ENCODE results near the gene SNAP29.

DNA sequence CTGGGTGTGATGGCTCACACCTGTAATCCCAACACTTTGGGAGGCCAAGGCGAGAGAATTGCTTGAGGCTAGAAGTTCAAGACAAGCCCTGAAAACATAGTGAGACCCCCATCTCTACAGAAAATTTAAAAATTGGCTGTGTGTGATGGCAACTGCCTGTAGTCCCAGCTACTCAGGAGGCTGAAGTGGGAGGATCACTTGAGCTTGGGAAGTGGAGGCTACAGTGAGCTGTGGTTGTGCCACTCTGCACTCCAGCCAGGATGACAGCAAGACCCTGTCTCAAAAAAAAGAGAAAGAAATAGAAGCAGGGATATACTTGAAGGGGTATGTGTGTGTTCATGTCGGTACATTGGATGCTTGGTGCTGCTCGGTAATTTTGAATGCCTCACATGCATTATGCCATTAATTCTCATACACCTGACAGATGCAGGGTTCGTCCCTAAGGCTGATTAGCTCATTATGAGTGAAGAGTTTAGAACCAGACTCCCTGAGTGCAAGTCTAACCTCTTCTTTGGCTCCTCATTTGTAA is 72.4 kb downstream of the SNAP29 start:
- TF ChIP-seq, protein P1, sequence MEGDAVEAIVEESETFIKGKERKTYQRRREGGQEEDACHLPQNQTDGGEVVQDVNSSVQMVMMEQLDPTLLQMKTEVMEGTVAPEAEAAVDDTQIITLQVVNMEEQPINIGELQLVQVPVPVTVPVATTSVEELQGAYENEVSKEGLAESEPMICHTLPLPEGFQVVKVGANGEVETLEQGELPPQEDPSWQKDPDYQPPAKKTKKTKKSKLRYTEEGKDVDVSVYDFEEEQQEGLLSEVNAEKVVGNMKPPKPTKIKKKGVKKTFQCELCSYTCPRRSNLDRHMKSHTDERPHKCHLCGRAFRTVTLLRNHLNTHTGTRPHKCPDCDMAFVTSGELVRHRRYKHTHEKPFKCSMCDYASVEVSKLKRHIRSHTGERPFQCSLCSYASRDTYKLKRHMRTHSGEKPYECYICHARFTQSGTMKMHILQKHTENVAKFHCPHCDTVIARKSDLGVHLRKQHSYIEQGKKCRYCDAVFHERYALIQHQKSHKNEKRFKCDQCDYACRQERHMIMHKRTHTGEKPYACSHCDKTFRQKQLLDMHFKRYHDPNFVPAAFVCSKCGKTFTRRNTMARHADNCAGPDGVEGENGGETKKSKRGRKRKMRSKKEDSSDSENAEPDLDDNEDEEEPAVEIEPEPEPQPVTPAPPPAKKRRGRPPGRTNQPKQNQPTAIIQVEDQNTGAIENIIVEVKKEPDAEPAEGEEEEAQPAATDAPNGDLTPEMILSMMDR (conservative IDR thresholded peaks at IDR 0.05; ENCODE audit: low read depth in 2 of 2): no peak
- TF ChIP-seq EZH2 (IDR thresholded peaks at IDR 0.05; ENCODE audit: low read depth, unreplicated experiment): no peak
- TF ChIP-seq POLR2AphosphoS5 (IDR thresholded peaks at IDR 0.05; ENCODE audit: low read depth): no peak
- TF ChIP-seq ZNF331 (CRISPR knock-in tag; IDR thresholded peaks at IDR 0.05; ENCODE audit: low read depth): no peak
- no peak for TF ChIP-seq CREB1 (CRISPR knock-in tag; IDR thresholded peaks at IDR 0.05; ENCODE audit: low read depth)
- TF ChIP-seq, protein P2, sequence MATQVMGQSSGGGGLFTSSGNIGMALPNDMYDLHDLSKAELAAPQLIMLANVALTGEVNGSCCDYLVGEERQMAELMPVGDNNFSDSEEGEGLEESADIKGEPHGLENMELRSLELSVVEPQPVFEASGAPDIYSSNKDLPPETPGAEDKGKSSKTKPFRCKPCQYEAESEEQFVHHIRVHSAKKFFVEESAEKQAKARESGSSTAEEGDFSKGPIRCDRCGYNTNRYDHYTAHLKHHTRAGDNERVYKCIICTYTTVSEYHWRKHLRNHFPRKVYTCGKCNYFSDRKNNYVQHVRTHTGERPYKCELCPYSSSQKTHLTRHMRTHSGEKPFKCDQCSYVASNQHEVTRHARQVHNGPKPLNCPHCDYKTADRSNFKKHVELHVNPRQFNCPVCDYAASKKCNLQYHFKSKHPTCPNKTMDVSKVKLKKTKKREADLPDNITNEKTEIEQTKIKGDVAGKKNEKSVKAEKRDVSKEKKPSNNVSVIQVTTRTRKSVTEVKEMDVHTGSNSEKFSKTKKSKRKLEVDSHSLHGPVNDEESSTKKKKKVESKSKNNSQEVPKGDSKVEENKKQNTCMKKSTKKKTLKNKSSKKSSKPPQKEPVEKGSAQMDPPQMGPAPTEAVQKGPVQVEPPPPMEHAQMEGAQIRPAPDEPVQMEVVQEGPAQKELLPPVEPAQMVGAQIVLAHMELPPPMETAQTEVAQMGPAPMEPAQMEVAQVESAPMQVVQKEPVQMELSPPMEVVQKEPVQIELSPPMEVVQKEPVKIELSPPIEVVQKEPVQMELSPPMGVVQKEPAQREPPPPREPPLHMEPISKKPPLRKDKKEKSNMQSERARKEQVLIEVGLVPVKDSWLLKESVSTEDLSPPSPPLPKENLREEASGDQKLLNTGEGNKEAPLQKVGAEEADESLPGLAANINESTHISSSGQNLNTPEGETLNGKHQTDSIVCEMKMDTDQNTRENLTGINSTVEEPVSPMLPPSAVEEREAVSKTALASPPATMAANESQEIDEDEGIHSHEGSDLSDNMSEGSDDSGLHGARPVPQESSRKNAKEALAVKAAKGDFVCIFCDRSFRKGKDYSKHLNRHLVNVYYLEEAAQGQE (IDR thresholded peaks at IDR 0.05; ENCODE audit: unreplicated experiment): no peak
- TF ChIP-seq, protein P3, sequence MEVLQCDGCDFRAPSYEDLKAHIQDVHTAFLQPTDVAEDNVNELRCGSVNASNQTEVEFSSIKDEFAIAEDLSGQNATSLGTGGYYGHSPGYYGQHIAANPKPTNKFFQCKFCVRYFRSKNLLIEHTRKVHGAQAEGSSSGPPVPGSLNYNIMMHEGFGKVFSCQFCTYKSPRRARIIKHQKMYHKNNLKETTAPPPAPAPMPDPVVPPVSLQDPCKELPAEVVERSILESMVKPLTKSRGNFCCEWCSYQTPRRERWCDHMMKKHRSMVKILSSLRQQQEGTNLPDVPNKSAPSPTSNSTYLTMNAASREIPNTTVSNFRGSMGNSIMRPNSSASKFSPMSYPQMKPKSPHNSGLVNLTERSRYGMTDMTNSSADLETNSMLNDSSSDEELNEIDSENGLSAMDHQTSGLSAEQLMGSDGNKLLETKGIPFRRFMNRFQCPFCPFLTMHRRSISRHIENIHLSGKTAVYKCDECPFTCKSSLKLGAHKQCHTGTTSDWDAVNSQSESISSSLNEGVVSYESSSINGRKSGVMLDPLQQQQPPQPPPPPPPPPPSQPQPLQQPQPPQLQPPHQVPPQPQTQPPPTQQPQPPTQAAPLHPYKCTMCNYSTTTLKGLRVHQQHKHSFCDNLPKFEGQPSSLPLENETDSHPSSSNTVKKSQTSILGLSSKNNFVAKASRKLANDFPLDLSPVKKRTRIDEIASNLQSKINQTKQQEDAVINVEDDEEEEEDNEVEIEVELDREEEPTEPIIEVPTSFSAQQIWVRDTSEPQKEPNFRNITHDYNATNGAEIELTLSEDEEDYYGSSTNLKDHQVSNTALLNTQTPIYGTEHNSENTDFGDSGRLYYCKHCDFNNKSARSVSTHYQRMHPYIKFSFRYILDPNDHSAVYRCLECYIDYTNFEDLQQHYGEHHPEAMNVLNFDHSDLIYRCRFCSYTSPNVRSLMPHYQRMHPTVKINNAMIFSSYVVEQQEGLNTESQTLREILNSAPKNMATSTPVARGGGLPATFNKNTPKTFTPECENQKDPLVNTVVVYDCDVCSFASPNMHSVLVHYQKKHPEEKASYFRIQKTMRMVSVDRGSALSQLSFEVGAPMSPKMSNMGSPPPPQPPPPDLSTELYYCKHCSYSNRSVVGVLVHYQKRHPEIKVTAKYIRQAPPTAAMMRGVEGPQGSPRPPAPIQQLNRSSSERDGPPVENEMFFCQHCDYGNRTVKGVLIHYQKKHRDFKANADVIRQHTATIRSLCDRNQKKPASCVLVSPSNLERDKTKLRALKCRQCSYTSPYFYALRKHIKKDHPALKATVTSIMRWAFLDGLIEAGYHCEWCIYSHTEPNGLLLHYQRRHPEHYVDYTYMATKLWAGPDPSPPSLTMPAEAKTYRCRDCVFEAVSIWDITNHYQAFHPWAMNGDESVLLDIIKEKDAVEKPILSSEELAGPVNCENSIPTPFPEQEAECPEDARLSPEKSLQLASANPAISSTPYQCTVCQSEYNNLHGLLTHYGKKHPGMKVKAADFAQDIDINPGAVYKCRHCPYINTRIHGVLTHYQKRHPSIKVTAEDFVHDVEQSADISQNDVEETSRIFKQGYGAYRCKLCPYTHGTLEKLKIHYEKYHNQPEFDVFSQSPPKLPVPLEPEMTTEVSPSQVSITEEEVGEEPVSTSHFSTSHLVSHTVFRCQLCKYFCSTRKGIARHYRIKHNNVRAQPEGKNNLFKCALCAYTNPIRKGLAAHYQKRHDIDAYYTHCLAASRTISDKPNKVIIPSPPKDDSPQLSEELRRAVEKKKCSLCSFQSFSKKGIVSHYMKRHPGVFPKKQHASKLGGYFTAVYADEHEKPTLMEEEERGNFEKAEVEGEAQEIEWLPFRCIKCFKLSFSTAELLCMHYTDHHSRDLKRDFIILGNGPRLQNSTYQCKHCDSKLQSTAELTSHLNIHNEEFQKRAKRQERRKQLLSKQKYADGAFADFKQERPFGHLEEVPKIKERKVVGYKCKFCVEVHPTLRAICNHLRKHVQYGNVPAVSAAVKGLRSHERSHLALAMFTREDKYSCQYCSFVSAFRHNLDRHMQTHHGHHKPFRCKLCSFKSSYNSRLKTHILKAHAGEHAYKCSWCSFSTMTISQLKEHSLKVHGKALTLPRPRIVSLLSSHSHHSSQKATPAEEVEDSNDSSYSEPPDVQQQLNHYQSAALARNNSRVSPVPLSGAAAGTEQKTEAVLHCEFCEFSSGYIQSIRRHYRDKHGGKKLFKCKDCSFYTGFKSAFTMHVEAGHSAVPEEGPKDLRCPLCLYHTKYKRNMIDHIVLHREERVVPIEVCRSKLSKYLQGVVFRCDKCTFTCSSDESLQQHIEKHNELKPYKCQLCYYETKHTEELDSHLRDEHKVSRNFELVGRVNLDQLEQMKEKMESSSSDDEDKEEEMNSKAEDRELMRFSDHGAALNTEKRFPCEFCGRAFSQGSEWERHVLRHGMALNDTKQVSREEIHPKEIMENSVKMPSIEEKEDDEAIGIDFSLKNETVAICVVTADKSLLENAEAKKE (CRISPR knock-in tag; IDR thresholded peaks at IDR 0.05): no peak

Data from GM23338 (cell line).